Mesodermal cell (in vitro differentiated cells): ENCODE data around the gene FAM20C.

Source experiments
- H3K27ac ChIP-seq: 2 replicates; pipeline ENCODE4 v1.7.0; 2013; ENCODE audit warnings: mild to moderate bottlenecking, low read depth, low read length, moderate library complexity; ENCODE audit not compliant: severe bottlenecking
- H3K36me3 ChIP-seq: 2 replicates; pipeline ENCODE4 v1.7.1; 2013; ENCODE audit warnings: mild to moderate bottlenecking, low read length, moderate library complexity; ENCODE audit not compliant: control insufficient read depth, insufficient read depth
- H3K4me1 ChIP-seq: one replicate; pipeline ENCODE4 v1.7.1; 2013; ENCODE audit warnings: mild to moderate bottlenecking, low read length; ENCODE audit not compliant: insufficient read depth, control insufficient read depth, poor library complexity, severe bottlenecking
- H3K4me3 ChIP-seq: 2 replicates; pipeline ENCODE4 v1.7.0; 2013; ENCODE audit warnings: low read length, control low read depth, mild to moderate bottlenecking; ENCODE audit not compliant: insufficient read depth, poor library complexity, severe bottlenecking; ENCODE audit errors: extremely low read depth
- H3K9me3 ChIP-seq: 2 replicates; pipeline ENCODE4 v1.7.1; 2013; ENCODE audit warnings: mild to moderate bottlenecking, low read length, moderate library complexity; ENCODE audit not compliant: control insufficient read depth
- WGBS, 2 experiments: methylation state at CpG; one replicate each; pipeline ENCODE4 v1.1.5; 2013; ENCODE audit warnings: missing lambda C conversion rate in 2 of 2; ENCODE audit not compliant: insufficient coverage in 2 of 2; 5-methylcytosine and 5-hydroxymethylcytosine counted together

Gene FAM20C

GRCh38 chr7:221978-222715 is 29.8 kb downstream of the FAM20C start:
- 84 to 87% methylated on average over 11 to 13 of the region's 15 CpGs for WGBS, 2 experiments
- H3K36me3 ChIP-seq = no peaks in the 10 kb centered on the region
- H3K4me1 ChIP-seq = peaks cover 11% of the 10 kb centered on the region
- H3K9me3 ChIP-seq = no peaks in the 10 kb centered on the region
- H3K27ac ChIP-seq = no peak overlapping the region
- H3K4me3 ChIP-seq = no peak overlapping the region

- no peaks in the 10 kb centered on the region for H3K9me3 ChIP-seq
- WGBS, 2 experiments = 90 to 94% methylated on average over 5 to 10 of the region's 10 CpGs
- no peak overlapping the region for H3K4me3 ChIP-seq
- no peak overlapping the region for H3K27ac ChIP-seq
- no peaks in the 10 kb centered on the region for H3K36me3 ChIP-seq
- peaks cover 11% of the 10 kb centered on the region for H3K4me1 ChIP-seq
These were observed 30.3 kb downstream of the FAM20C start for GRCh38 chr7:222716-223041.

- 91 to 92% methylated on average over 29 to 34 of the region's 34 CpGs for WGBS, 2 experiments
These were observed 30.9 kb downstream of the FAM20C start for GRCh38 chr7:223118-223800.

GRCh38 chr7:223861-224260 is 31.5 kb downstream of the FAM20C start:
- H3K27ac ChIP-seq = no peak overlapping the region
- H3K9me3 ChIP-seq = no peaks in the 10 kb centered on the region
- 92 to 95% methylated on average over 21 to 23 of the region's 29 CpGs for WGBS, 2 experiments
- H3K4me3 ChIP-seq = no peak overlapping the region
- H3K36me3 ChIP-seq = no peaks in the 10 kb centered on the region
- peaks cover 11% of the 10 kb centered on the region for H3K4me1 ChIP-seq

More at GRCh38 chr7:223118-223800, 30.9 kb downstream of the FAM20C start:
- H3K9me3 ChIP-seq = no peaks in the 10 kb centered on the region
- H3K4me1 ChIP-seq = peaks cover 11% of the 10 kb centered on the region
- no peak overlapping the region for H3K27ac ChIP-seq
- no peak overlapping the region for H3K4me3 ChIP-seq
- no peaks in the 10 kb centered on the region for H3K36me3 ChIP-seq

GRCh38 chr7:226281-226895 is 34.0 kb downstream of the FAM20C start:
- Histone ChIP-seq H3K4me3 (no peak overlapping the region), H3K4me1 (peaks cover 8% of the 10 kb centered on the region), H3K9me3 (no peaks in the 10 kb centered on the region), H3K36me3 (no peaks in the 10 kb centered on the region), H3K27ac (peak overlapping the region; percentile 5)
- 84 to 91% methylated on average over 21 to 22 of the region's 23 CpGs for WGBS, 2 experiments

- Histone ChIP-seq H3K4me1 (peaks cover 9% of the 10 kb centered on the region), H3K36me3 (no peaks in the 10 kb centered on the region), H3K9me3 (no peaks in the 10 kb centered on the region), H3K4me3 (no peak overlapping the region), H3K27ac (no peak overlapping the region)
- 93 to 97% methylated on average over 14 to 16 of the region's 16 CpGs for WGBS, 2 experiments
These were observed 35.6 kb downstream of the FAM20C start for GRCh38 chr7:227926-228325.

- H3K36me3 ChIP-seq = no peaks in the 10 kb centered on the region
These were observed 36.2 kb downstream of the FAM20C start for GRCh38 chr7:228610-229009.

GRCh38 chr7:229184-229964 is 37.0 kb downstream of the FAM20C start:
- WGBS, 2 experiments = 93 to 95% methylated on average over 28 to 29 of the region's 29 CpGs
- Histone ChIP-seq H3K9me3 (no peaks in the 10 kb centered on the region), H3K36me3 (no peaks in the 10 kb centered on the region), H3K27ac (no peak overlapping the region), H3K4me1 (peaks cover 14% of the 10 kb centered on the region), H3K4me3 (no peak overlapping the region)

More at GRCh38 chr7:228610-229009, 36.2 kb downstream of the FAM20C start:
- Histone ChIP-seq H3K27ac (no peak overlapping the region), H3K4me3 (no peak overlapping the region), H3K4me1 (peaks cover 14% of the 10 kb centered on the region), H3K9me3 (no peaks in the 10 kb centered on the region)
- WGBS, 2 experiments = 72 to 92% methylated on average over 2 to 9 of the region's 12 CpGs

GRCh38 chr7:230274-230673 is 37.9 kb downstream of the FAM20C start:
- Histone ChIP-seq H3K9me3 (no peaks in the 10 kb centered on the region), H3K27ac (no peak overlapping the region)
- WGBS, 2 experiments = 91 to 95% methylated on average over 12 to 14 of the region's 17 CpGs

GRCh38 chr7:231030-231857 is 38.9 kb downstream of the FAM20C start:
- 90 to 93% methylated on average over 25 to 38 of the region's 38 CpGs for WGBS, 2 experiments
- Histone ChIP-seq H3K9me3 (no peaks in the 10 kb centered on the region), H3K4me1 (peaks cover 14% of the 10 kb centered on the region), H3K36me3 (no peaks in the 10 kb centered on the region), H3K27ac (no peak overlapping the region), H3K4me3 (no peak overlapping the region)

More at GRCh38 chr7:230274-230673, 37.9 kb downstream of the FAM20C start:
- peaks cover 18% of the 10 kb centered on the region for H3K4me1 ChIP-seq
- no peak overlapping the region for H3K4me3 ChIP-seq
- H3K36me3 ChIP-seq = no peaks in the 10 kb centered on the region
